Activated T-cell treated with anti-CD3 and anti-CD28 coated beads, Interleukin-2, amount 50 U/mL, for 48 hours (primary cell): ENCODE data around the gene PRSS27.

ENCODE experiments used
- DNase-seq, 2 experiments: peaks; one replicate each; pipeline ENCODE4 v3.0.0-alpha.2; 2020

PRSS27 gene

GRCh38 chr16:2720064-2720457 is at the start of gene PRSS27:
Gene PRSS27 (minus strand): TSS chr16:2720224. CDS start chr16:2720160, 64 bp downstream.
- DNase-seq = no peak

GRCh38 chr16:2769675-2770056 is 49.6 kb upstream of the PRSS27 start:
- DNase-seq = no peak

GRCh38 chr16:2769100-2769529 is 49.1 kb upstream of the PRSS27 start:
- DNase-seq = no peak

- no peak for DNase-seq
Observed at GRCh38 chr16:2768403-2769089, 48.5 kb upstream of the PRSS27 start.

- no peak for DNase-seq
Observed at GRCh38 chr16:2767891-2768290, 47.9 kb upstream of the PRSS27 start.

- no peak for DNase-seq
Observed at GRCh38 chr16:2767140-2767731, 47.2 kb upstream of the PRSS27 start.

GRCh38 chr16:2766430-2767139 is 46.6 kb upstream of the PRSS27 start:
- no peak for DNase-seq

- no peak for DNase-seq
Observed at GRCh38 chr16:2765462-2766404, 45.7 kb upstream of the PRSS27 start.

GRCh38 chr16:2764718-2765117 is 44.7 kb upstream of the PRSS27 start:
- DNase-seq = no peak

- DNase-seq = no peak
Observed at GRCh38 chr16:2763173-2763572, 43.1 kb upstream of the PRSS27 start.

- no peak for DNase-seq
Observed at GRCh38 chr16:2762711-2763110, 42.7 kb upstream of the PRSS27 start.

- no peak for DNase-seq
Observed at GRCh38 chr16:2761886-2762583, 42.0 kb upstream of the PRSS27 start.

- no peak for DNase-seq
Observed at GRCh38 chr16:2761472-2761871, 41.4 kb upstream of the PRSS27 start.

- DNase-seq = no peak
Observed at GRCh38 chr16:2757344-2757743, 37.3 kb upstream of the PRSS27 start.

- no peak for DNase-seq
Observed at GRCh38 chr16:2756288-2757015, 36.4 kb upstream of the PRSS27 start.

GRCh38 chr16:2755158-2755557 is 35.1 kb upstream of the PRSS27 start:
- DNase-seq = no peak

- DNase-seq = no peak
Observed at GRCh38 chr16:2753733-2754020, 33.7 kb upstream of the PRSS27 start.

GRCh38 chr16:2752850-2753732 is 33.1 kb upstream of the PRSS27 start:
- DNase-seq = no peak

- DNase-seq = peak; percentile 96 to 97
Observed at GRCh38 chr16:2752035-2752849, 32.2 kb upstream of the PRSS27 start, which contains the start of gene SRRM2. Gene SRRM2 (plus strand): TSS chr16:2752638. CDS start chr16:2756365, 3,727 bp downstream.

- peak in 1 of 2 experiments; percentile 54 for DNase-seq
Observed at GRCh38 chr16:2751577-2752034, 31.6 kb upstream of the PRSS27 start.
